ENCODE data around the gene BCL2L12.

- TF ChIP-seq CTCF (IDR thresholded peaks at IDR 0.05; ENCODE audit: insufficient read depth, low read length, poor library complexity, severe bottlenecking) (no peak), EZH2phosphoT487 (conservative IDR thresholded peaks at IDR 0.05; ENCODE audit: low read length) (no peak)
Measured at GRCh38 chr19:49686503-49687088, 20.9 kb downstream of the BCL2L12 start.
